RPMI7951 (cell line): ENCODE results near the gene LRIG1. TPM values are rescaled to one million over a fixed set of nuclear protein-coding genes. Genes with fewer than 3 reads are reported as not detected.

Experiments
- DNase-seq: peaks from one replicate; pipeline ENCODE4 v3.0.0-alpha.2; 2012; ENCODE audit warnings: low read depth
- total RNA-seq: library from RNA; depleted of rRNA; stranded (reverse); fragments of >200 nt; shearing (Covaris generic); gene quantifications from 2 replicates; pipeline ENCODE4 v1.2.3, GENCODE V29; 2014; rRNA removed

LRIG1 gene, protein sequence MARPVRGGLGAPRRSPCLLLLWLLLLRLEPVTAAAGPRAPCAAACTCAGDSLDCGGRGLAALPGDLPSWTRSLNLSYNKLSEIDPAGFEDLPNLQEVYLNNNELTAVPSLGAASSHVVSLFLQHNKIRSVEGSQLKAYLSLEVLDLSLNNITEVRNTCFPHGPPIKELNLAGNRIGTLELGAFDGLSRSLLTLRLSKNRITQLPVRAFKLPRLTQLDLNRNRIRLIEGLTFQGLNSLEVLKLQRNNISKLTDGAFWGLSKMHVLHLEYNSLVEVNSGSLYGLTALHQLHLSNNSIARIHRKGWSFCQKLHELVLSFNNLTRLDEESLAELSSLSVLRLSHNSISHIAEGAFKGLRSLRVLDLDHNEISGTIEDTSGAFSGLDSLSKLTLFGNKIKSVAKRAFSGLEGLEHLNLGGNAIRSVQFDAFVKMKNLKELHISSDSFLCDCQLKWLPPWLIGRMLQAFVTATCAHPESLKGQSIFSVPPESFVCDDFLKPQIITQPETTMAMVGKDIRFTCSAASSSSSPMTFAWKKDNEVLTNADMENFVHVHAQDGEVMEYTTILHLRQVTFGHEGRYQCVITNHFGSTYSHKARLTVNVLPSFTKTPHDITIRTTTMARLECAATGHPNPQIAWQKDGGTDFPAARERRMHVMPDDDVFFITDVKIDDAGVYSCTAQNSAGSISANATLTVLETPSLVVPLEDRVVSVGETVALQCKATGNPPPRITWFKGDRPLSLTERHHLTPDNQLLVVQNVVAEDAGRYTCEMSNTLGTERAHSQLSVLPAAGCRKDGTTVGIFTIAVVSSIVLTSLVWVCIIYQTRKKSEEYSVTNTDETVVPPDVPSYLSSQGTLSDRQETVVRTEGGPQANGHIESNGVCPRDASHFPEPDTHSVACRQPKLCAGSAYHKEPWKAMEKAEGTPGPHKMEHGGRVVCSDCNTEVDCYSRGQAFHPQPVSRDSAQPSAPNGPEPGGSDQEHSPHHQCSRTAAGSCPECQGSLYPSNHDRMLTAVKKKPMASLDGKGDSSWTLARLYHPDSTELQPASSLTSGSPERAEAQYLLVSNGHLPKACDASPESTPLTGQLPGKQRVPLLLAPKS
- 51.9 and 56.7 TPM in 2 replicates for total RNA-seq

DNA sequence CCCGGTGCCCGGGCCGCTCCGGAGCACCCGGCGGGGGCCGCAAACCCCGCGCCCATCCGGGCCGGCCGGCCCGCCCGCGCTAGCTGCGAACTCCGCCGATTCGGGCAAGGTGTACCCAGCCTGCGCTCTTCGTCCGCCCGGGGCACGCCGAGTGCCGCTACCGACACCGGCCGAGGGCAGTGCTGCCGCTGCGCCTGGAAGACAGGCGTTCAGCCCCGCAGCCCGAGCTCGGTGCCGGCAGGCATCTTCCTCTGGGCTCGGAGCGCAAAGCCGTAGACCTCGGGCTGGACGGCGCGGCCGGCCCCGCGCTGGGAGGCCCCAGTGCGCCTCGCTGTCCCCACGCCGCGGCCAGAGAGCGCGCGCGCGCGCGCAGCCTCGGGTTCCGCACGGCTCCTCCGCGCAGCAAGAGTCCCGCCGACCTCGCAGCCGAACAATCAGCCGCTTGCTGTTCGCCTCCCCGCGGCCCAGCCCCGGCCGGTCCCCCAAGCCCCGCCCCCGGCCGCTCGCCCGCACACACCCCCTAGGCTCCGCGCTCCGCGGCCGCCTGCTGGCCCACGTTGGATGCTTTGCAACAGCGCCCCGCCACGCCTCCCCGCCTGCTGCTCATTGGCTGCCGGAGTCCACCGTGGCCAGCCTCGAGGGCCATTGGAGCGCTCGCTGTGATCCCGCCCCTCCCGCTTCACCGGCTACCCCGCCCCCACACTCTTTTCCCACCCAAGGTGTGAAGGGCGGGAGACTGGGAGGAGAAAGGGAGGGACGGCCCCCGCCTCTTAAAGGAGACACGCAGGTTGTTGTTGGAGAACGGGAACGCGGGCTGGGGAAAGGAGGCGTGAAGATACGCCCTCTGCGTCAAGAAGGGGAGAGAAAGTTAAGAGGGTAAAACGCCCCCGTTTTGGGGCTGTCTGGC, at the start of gene LRIG1:
Gene LRIG1 (minus strand): TSS at position 447 of the 907 bp plus-strand sequence. CDS start 615 bp downstream, outside the sequence.
- DNase-seq = peak; percentile 98

DNA sequence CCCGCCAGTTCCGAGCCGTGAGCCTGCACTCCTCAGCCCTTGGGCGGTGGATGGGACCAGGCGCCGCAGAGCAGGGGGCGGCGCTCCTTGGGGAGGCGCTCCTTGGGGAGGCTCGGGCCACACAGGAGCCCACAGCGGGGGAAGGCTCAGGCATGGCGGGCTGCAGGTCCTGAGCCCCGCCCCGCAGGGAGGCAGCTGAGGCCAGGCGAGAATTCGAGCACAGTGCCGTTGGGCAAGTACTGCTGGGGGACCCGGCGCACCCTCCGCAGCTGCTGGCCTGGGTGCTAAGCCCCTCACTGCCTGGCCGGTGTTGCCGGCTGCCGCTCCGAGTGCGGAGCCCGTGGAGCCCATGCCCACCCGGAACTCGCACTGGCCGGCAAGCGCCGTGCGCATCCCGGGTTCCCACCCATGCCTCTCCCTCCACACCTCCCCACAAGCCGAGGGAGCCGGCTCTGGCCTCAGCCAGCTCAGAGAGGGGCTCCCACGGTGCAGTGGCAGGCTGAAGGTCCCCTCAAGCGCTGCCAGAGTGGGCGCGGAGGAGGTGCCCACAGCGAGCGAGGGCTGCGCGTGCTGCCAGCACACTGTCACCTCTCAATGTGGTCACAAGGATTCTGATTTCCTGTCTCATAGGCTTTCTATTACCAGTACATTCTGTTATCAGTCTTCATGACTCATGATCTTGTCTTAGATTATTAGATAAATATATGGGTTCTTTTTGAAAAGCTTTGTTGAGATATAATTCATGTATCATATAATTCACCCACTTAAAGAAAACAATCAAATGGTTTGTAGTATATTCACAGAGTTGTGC, 44.0 kb upstream of the LRIG1 start:
- no peak for DNase-seq

DNA sequence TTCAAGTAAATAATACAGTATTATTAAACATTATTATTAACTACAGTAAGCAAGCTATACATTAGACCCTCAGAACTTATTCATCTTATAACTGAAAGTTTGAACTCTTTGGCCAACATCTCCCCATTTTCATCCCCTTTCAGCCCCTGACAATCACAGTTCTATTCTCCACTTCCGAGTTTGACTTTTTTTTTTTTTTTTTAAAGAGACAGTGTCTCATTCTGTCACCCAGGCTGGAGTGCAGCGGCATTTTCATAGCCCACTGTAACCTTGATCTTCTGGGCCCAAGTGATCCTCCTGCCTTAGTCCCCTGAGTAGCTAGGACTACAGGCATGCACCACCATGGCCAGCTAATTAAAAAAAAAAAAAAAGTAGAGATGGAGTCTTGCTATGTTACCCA, 41.3 kb upstream of the LRIG1 start:
- DNase-seq = no peak

DNA sequence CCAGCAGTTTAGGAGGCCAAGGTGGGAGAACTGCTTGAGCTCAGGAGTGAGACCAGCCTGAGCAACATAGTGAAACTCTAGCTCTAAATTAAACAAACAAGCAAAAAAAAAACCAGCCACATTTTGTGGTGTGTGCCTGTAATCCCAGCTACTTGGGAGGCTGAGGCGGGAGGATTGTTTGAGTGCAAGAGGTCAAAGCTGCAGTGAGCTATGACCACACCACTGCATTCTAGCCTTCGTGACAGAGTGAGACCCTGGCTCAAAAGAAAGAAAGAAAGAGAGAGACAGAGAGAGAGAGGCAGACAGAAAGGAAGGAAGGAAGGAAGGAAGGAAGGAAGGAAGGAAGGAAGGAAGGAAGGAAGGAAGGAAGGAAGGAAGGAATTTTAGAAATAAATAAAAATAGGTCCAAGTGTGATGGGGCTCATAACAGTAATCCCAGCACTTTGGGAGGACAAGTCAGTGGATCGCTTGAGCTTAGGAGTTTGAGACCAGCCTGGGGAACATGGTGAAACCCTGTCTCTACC, 38.7 kb upstream of the LRIG1 start:
- DNase-seq = no peak

DNA sequence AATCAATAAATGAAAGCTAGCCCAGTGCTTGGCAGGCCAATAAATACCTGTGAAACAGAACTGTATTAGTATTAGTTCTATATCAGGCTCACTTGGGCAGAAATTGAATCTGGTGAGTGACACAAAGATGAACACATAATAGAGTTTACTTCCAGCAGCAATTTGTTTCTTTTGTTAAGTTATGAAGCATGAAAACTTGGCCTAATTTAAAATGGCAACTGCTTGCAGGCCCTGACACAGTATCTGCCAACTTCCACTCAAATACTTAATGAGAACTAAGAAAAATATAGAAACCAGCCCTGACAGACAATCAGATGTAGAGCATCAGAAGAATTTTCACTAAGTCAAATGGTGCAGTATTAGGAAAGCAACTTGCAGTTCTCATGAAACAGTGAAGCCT, 37.6 kb upstream of the LRIG1 start:
- DNase-seq = no peak

DNA sequence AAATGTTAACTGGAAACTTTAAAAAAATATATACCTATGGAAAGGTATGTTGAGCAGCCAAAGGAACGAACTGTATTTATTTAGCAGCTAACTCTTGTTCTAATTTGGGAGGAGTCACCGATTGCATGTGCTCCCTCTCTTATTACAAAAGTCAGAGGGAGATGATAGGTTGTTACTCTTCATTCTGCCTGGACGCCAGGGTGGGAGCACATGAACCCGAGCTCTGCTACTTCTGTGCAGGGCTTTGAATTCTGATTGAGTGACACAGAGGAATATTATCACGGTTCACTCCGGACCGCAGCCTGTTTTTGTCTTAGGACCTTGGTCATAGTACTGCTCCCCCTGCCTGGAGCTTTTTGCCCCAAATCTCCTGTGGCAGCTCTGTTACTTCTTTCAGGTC, 36.9 kb upstream of the LRIG1 start:
- no peak for DNase-seq

DNA sequence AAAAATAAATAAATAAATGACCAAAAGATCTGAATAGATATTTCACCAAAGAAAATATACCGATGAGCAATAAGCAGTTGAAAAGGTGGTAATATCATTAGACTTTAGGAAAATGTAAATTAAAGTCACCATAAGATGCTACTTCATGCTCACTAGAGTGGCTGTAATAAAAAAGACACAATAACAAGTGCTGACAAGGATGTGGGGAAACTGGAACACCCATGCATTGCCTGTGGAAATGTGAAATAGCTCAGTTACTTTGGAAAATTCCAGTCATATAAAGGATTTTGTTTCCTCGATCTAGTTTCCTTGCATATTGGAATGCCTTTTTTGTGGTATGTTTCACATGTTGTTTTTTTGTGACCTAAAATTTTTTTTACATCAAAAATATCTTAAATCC, 36.0 kb upstream of the LRIG1 start:
- no peak for DNase-seq

DNA sequence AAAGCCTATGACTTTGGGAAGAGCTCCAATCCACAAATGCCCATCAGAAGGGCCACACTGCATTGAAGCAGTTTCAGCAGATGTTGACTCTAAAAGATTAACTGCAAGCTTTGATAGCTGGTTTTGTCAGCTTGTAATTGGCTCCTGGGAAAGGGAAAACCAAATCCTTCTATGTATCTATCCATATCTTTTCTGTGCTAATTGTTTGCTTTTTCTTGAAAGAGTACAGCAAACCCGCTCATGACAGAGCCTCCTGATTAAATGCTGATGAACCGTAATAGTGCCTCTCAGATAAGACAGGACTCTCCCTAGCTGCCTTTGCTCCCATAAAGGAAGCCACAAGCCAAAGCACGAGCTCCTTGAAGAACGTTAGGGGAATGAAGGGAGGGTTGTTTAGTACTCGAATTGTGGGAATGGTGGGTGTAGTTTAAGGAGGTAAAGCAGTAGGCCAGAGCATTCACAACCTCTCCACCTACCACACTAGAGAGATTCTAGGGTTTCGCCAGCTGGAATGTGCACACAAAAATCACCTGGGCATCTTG, 33.6 kb upstream of the LRIG1 start:
- no peak for DNase-seq

DNA sequence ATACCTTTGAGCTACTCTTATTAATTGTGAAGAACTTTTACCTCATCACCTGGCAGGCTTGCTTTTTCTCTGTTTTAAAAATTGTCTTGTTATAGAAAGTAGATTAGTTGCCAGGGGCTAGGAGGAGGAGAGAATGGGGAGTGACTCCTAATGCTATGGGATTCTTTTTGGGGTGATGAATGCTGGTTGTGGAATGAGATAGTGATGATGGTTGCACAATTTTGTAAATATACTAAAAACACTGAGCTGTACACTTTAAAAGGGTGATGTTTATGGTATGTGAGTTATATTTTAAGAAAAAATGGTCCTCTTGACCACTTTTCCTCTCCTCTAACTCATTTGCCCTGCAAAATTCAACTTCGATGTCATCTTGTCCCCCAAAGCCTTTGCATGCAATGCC, 31.8 kb upstream of the LRIG1 start:
- no peak for DNase-seq

DNA sequence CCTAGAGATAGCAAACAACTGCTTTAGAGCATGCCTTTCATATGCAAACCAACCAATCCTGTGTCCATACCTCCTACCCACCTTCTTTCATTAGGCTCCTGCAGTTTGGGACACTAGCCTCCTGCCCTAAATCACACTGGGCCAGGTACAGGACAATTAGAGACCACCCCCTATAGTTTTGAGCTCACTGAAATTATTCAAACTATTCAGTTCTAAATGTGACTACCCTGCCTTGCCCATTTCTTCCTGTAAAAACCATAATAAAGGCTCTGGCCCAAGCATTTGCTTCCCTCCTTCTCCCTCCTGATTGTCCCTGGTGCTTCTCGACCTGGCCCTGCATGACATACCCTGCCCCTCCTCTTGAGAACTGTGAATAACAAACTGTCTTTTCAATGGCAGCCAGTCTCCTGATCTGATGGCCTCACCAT, 31.4 kb upstream of the LRIG1 start:
- no peak for DNase-seq

DNA sequence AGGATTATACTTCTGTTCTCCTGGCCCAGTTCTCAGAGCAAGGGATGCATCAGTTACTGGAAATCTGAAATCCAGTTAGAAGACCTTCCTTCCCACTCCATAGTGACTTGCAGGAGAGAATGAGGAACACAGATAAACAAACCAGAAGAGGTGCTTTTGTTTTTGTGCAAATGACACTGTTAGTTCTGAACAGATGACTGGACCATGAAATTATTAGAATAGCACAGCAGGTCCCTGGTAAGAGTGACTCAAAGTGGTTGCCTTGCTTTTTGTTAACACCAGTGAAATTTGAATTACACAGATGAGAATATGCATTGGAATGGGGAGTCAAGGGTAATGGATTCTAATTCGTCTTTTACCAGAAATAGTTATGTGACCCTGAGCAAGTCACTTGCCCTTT, 30.4 kb upstream of the LRIG1 start:
- no peak for DNase-seq

DNA sequence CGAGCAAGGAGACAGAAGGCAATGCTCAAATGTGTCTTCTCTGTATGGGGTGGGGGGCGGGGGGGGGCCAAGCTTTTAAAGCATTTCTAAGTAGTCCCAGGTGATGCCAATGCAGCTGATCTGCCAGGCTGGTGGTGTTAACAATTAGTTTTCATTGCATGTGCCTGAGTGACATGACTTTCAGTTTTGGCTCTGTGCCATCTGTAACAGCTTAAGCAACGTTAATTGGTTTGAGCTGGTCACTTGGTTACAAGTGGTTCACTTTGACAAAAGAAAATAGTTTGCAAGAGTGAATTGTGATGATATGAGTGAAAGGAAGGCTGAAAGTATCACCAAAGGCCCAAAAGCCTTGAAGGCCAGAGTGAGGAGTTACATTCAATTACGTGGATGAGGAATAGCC, 26.4 kb upstream of the LRIG1 start:
- DNase-seq = no peak

DNA sequence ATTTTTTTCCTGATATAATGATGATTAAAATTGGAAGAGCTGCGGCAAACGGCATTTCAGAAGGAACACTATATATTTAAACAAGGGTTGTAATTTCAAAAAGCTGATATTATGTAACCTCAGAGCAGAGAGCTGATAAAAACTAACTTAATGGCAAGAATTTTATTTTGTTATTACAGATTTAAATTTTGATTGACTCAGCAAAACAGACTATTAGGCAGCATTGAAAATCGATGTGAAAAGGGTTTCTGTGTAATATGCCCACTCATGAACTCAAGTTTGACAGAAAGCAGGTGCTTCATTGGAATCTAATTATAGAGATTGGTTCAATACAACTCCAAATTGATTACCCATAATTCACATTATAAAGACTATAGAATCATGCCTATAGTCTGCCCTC, 24.9 kb upstream of the LRIG1 start:
- DNase-seq = no peak

DNA sequence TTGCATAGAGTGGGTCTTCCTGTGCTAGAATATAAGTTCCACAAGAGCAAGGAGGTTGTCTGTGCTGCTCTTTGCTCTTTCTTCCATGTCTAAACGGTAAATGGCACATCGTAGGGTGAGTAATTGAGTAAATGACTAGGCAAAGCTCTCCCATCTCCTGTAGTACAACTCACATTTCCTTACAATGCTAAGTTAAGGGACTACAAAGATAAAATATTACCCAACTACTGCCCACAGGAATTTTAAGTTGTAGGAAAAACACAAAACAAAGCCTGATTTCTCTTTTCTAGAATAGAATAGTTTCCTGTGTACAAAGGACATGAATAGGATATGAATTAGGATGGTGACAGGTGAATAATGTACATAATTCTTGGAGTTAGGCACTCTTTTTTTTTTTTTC, 19.9 kb upstream of the LRIG1 start:
- no peak for DNase-seq

DNA sequence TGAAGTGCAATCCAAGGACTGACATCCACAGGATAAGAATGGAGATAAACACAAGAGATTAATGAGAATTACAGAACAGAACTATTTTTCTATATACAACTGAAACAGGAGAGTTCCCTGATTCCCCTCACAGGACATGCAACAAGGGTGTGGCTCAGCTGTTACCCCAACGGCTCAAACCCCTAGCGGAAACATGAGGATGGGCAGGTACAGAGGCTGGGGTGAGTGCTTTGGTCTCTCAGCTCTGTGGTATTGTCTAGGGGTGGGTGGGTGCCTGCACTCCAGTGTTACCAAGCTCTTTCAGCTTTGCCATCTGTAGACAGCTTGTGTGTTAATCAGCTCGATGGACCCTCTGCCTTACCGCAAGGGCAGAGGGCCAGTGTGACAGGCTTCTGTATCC, 17.8 kb upstream of the LRIG1 start:
- no peak for DNase-seq

DNA sequence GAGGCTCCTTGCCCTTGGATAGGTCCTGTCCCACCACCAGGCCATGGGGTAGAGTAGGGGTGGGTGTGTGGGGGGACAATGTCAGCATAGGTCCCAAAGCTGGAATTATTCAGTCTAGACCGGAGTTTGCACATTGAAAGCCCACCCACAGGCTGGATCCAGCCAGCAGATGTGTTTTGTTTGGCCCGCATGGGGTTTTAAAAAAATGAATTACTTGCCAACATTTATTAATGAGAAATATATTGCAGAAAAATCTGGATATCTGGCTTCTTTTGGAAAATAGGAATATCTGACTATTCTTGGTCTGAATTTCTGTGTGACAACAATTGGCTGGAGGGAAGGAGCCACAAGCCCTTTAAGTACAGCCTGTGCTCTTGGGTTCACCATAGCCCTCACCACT, 17.3 kb upstream of the LRIG1 start:
- DNase-seq = no peak

DNA sequence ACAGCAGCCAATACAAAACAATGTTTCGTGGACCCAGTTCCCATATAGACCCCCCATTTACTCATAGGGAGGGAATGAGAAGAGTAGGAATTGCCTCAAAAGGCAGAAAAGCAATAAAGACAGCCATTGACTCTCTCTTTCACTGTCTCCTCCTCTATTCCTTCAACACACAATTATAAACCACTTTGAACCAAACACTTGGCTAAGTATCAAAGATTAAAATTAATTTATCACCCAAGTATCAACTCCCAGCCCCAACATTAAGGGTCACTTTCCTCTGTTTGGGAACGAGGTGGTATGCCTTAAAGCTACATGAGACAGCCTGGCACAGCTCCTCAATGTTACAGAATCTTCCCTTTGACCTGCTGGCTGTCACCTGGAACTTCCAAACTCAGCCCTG, 16.4 kb upstream of the LRIG1 start:
- no peak for DNase-seq

DNA sequence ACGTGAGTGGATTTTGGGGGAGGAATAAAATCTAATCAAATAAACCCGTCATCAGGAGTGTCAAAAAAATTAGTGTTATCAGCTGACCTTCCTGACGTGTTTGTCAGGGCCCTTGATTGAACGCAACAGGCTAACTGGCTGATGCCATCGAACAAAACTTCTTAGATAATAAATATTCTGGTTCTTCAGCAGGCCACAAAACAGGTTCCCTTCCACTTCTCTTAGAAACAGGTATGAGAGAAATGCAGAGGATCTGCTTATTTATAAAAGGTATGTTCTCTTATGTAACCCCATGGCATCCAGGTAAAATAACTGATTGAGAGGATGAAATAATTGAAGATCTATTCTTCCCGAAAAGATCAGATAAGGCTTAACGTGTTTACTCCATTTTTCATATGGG, 7.6 kb upstream of the LRIG1 start:
- no peak for DNase-seq

DNA sequence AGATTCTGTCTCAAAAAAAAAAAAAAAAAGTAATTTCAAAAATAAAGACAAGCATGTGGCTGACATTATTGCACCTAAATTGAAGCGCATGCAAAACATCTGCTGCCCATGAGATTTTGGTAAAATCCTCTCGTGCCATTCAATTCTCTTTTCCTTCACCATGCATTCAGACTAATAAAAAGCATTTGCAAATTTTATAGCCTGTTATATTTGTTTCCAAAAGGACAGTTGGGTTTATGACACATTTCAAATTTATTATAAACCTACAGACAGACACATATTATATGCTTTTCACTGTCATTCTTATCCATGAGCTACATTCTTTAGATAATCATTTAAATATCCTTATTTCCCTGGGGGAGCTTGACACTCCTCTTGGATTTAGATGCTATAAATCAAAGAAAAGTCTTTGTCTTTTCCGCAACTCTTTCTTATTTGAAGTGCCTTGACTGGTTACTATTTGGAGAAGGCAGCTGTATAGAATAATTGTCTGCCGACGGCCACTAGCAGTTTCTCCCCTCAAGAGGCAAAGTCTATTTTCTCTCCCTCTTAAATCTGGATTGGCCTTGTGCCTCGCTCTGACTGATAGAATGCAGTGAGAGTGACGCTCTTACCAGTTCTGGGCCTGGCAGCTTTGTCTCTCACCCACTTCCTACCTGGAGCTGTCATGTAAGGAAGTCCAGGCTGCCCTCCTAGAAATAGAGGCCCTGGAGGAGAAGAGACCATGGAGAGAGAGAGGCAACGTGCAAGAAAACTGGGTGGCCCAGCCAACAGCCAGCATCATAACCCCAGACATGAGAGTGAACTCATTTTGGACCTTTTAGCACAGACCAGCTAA, 6.8 kb upstream of the LRIG1 start:
- no peak for DNase-seq
